DLD1 (cell line): Measurements from ENCODE around the gene ZMYND11.
"Not testable (repeated sequence)": the region's sequence is repeated elsewhere in the genome, so short reads cannot be mapped to it uniquely, and the experiment has no call there.

ENCODE experiments used
- in situ Hi-C: cut with HindIII; loops from 2 replicates; pipeline ENCODE4 v1.10.0; 2017; ENCODE audit warnings: low sequenced_read_pairs

The ZMYND11 gene

DNA sequence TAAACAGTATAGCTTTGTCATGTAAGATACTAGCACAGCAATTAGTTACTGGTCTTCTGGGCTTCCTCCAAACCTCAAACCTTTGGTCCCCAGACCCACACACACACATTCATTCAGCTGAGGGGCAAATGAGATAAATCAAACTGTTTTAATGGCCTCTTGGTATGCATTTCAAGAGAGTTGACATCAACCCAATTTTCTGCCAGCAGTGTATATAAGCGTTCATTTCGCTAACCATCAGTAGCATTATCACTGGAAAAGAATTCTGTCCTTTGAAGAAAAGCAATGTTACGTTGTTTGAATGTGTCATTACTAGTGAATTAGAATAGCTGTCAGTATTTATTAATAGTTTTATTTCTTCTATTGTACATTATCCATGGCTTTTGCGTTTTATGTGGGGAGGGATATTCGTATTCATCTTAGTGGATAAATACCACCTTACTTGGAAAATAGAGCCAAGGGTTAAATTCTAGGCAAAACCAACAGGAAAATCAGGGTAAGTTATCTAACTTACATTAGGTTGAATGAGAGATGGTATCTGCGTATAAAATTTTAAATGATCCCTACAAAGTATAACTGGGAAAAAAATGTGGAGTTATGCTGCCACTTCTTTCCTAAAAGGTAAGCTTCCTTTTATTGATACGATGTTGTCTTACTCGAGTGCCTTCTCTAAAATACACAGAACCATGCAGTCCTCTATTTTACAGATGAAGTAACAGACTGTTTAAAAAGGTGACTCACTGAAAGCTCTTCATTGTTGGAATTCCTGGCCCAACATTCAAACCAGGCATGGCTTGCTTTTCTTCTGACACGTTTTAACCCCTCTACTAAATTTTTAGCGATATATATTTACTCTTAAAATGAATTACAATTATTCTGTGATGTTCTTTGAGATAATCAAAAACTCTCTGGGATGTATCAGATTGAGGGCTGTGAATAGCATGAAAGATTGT lies 2.0 kb upstream of the ZMYND11 start:
- in situ Hi-C loops = no loop called here

DNA sequence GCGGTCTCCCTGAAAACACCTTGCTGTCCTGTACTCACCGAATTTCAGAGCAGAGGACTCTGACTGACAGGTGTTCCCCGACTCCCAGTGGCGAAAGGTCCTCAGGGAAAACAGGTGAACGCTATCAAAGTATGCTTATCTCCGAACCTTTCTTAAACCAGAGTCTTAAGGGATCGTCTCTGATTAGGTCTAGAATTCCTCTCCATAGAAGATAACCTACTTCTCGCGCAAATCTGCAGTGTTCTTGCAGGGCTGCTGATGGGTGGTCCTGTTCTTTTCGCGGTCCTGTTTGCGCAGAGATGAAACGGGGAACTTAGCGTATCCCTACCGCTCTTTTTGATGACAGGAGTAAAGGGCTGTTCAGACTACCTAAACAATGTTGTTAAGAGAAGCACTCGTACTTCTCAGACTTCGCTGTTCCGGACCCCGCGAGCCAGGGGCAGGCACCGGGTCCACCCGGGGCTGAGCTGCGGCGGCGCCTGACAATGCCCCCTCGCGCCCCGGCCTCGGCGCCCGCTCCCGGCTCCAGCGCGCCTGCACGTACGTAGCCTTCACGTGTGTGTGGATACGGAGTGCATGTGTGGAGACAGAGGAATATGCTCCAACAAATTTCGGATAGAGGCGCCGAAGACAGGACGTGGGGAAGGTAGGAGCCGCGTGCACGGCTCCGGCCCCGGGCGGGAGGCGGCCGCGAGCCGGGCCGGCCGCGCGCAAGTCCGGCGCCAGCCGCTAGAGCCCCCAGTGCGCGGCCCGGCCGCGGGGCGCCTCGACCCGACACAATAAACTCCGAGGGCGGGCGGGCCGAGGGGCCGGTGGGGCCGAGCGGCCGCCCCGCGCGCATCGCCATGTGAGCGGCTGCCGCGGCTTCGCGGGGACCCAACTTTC lies 766 bp upstream of the ZMYND11 start:
- in situ Hi-C loops = no loop called here

DNA sequence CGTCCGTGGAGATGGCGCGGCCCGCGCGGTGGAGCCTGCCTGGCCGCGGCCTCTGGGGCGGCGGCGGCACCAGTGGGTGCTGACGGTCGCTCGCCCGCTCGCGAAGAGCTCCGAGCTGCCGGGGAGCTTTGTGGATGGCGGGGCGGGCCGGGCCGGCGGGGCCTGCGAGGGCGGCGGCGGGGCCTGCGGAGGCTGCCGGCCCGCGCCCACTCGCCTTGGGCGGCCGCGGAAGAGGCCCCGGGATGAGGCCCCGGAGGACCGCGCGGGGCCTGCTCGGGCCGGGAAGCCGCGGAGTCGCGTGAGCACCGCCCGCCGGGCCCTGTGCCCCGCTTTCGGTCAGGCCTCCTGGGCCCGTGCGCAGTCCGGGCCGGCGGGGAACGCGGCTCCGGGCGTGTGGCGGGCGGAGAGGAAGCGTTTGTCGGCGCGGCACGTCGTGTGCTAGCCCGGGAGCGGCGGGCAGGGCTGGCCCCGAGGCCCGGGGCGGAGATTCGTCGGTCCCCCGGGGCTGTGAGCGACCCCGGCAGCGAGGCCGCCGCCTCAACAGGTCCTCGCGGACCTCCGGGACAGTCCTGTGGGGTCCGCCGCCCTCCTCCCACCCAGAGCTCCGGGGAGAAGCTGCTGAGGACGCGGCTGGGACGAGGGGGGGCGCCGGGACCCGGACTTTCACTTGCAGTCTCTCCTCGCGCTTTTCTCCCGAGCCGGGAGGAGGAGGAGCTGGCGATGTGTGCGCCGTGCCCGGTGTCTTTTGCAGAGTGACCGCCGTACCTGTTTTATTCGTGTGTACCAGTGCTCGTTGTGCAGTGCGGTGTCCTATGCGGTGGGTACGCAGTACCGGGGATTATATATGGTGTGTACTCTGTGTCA lies 578 bp downstream of the ZMYND11 start:
- in situ Hi-C loops = no loop called here

DNA sequence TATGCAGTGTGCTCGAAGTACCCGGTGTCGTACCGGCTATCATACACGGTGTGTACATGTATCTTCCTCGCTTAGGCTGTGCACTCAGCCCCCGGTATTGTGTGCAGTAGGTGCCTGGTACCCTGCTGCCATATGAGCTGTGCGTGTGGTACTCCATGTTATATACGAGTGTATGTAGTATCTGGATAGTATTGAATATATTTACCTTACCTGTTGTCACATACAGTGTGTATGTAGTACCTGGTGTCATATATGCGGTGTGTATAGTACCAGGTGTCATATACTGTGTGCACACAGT lies 1.2 kb downstream of the ZMYND11 start:
- in situ Hi-C loops = no loop called here

DNA sequence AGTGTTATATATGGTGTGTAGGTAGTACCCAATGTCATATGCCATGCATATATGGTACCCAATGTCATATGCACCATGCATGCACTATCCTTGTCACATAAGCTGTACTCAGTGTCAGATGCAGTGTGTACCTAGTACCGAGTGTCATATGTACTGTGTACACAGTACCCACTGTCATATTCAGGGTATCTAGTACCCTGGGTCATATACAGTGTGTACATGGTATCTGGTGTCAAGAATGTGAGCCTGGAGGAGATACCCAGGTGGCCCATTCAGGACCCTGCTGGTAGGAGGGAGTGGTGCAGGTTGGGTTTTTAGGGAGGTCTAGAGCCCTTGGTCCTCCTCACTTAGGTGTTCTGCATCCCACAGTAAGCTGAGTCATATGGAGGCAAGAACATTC lies 1.8 kb downstream of the ZMYND11 start:
- in situ Hi-C loops = no loop called here

DNA sequence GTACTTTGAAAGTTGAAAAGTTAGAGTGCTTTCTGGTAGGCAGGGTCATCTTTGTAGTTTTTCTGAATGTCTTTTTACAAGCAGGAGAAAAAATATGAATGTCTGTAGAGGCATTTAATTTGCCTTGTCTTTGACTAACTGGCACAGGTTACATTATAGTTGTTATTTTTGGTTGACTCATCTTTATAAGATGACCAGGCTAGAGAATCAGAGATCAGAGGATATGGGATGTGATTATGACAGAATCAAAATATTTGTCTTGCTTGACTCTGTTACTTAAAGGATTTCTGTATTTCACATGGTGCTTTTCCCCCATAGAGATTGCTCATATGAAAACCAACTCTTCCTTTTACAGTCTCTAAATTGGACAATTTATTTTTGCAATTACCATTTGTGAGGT lies 2.4 kb downstream of the ZMYND11 start:
- in situ Hi-C loops = no loop called here

DNA sequence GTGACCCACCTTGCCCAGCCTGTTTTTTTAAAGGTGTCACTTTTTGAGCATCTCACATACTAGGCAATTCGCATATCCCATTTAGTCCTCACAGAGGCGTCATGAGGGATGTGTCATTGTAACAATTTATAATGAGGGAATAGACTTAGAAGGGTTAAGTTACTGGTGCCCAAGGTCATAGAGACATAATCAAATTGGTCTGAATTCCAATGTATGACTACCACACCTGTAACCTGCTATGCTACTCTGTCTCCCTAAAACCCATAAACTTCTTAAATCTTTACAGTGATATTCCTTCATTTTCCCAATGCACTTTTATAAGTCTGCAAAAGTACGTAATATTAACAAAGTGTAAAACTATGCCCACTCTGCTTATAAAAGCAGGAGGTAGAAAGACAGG lies 7.1 kb downstream of the ZMYND11 start:
- in situ Hi-C loops = no loop called here

DNA sequence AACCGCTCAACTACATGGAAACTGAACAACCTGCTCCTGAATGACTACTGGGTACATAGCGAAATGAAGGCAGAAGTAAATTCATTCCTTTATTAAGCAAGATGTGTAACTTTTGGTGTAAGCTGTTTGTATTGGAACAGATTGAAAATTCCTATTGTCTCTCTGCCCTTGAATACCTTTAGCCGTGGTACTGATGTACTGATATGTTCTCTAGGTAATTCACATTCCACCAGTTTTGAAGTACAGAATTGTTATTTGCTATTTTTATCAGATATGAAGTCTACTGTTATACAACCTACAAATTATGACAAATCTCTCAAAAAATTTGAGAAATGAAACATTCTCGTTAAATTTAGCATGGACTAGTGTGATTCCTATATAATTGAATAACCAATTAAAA lies 17.7 kb downstream of the ZMYND11 start:
- in situ Hi-C loops = no loop called here

DNA sequence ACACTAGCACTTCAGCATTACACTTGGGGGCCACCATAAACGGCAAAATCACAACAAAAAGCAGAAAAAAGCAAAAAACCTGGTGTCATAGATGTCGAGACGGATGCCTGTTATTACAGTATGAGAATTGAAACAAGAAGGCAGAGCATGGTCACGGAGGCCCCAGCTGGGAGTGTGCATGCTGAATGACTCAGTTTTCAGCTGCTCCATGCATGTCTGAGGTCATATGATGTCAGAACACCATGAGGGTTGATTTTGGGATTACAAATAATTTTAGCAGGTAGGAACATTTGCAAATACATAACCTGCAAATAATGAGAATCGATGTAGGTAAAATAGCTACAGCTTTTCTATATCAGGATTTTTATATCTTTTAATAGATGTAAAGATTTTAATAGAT lies 19.1 kb downstream of the ZMYND11 start:
- in situ Hi-C loops = no loop called here

DNA sequence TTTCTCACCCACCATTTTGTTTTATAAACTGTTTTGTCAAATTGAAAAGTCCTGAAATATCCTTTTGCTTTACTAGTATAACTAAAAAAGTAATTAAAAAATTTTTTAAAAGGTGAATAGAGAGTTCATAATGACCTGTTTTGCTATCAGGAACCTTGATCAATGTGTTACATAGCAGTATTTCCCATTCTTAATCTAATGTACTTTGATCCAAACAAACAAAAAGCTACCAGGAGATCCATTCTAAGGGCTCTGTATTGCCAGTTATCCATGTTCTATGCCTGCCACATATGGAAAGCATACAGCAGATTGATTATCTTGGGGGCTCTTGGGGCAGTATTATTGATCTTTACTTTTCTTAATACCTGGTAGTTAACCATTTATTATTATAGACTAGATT lies 32.1 kb downstream of the ZMYND11 start:
- in situ Hi-C loops = no loop called here

DNA sequence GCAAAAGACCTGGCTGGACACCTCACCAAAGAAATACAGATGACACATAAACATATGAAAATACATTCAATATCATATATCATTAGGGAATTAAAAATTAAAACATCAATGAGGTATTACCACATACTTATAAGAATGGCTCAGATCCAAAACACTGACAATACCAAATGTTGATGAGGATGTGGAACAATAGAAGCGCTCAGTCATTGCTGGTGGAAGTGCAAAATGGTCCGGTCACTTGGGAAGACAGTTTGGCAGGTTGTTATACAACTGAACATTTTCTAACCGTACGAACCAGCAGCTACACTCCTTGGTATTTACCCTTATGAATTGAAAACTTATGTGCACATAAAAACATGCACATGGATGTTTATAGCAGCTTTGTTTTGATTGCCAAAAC lies 38.5 kb downstream of the ZMYND11 start:
- in situ Hi-C loops = no loop called here

DNA sequence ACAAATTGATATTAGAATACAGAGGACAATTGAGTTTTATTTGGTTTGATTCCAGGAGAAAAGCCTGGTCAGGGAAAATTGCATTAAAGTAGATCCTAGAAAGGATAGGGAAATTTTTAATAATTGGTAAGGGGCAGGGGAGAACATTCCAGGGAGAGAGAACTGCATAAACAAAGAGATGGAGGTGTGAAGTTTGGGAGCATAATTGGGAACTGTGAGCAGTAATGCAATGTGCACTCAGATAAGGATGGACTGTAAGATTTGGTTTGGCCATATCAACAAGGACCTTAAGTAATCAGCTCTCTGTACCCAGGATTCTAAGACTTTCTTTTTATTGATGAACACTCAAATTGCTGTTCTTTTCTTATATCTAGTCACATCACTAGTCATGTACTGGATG lies 41.4 kb downstream of the ZMYND11 start:
- in situ Hi-C loops = no loop called here

DNA sequence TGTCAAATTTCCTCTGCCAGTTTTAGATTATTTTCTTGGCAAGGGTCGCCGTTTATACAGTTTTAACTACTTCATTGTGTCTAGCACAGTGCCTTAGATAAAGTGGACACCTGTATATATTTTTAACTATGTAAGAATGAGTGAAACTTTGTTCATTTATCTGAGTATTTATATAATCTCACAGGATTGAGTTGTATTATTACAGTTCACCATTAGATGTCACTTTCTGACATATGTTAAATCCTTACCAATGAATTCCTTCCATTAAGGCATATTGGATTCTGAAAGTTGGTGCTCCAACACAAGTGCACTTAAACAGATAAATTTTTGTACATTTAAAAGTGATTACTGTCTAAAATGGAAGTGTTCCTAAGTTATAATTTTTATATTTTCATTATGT lies 43.0 kb downstream of the ZMYND11 start:
- in situ Hi-C loops = no loop called here

DNA sequence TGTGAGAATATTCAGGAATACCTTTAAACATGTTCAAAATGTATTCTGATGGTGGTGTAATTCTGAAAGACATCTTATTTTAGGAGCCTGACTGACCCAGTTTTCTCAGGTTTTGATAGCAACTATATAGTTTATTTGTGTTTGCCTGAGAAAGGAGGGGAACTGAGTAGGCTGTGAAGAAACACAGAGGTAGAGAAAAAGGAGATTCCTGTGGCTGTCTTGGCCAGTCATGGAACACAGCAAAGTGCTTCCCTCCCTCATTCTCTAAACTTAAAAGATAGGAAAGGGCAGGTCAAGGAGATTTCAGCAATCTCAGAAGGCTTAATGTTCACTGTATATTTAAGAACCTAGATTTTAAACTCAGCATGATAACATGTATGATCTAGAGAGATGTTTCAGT lies 43.5 kb downstream of the ZMYND11 start:
- in situ Hi-C loops = no loop called here

DNA sequence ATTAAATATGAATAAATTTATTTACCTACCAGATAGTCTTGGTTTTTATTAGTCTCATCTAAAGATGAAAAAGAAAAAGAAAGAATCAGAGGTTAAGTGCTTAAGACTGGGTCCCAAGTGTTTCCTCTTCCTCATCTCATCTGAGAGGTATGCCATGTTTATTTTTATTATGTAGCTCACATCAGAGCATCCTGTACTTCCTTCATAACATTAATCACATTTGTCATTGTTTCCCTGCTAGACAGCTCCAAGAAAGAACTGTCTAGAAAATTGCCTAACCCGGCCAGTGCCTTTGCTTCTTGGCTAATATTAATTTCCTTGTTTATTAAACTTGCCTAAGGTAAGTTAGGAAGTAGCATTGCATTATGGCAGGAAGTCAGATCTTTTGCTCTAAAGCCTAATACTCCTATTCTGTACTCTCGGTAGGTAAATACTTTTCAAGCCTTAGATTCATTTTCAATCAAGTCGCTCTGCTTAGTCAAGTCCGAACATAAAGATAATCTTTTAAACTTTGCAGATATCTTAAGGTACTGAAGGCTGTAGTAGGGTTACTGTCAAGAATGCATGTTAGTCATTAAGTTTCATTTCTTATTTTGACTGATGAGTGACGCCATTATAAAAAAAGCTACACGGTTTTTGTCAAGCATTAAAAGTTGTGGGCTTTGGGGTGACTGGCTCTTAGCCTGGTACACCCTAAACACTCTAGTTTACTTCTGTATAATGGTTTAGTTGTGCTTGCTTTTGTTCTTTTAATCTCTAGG lies 47.4 kb downstream of the ZMYND11 start:
- in situ Hi-C loops = no loop called here

DNA sequence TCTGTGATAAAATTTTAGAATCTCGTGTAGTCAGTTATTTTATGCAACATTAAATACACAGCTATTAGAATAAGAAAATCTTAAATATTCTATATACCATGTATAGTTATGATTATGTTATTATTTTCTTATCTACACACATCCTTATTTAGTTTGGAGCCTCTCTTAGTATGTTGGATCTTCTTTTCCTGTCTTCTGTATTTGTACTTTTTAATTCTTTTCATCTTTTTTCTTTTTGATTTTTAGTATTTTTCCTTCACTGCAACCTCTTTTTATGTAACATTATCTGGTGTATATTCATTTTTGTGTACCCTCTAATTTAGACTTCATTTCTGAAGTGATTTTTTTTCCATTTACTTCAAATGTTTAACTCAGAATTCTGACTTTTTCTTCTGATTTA lies 48.9 kb downstream of the ZMYND11 start:
- in situ Hi-C loops = no loop called here

DNA sequence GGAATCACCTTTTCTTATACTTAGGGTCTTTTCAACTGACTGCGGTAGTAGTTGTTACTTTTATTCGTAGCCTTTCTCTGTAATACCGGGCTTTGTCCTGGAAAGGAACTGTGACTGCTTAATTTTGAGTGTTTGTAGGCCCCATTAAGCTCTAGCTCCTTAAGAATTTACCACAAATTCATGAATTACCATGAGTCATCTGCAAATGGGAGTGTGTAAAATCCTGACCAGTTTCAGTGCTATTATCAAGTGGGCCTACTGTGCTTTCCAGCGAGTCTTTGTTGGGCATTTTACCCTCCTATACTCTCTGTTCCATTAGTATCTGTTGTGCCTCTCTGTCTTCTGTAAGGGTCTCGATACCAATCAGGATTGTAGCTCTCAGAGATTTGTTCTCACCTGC lies 49.7 kb downstream of the ZMYND11 start:
- in situ Hi-C loops = no loop called here

DNA sequence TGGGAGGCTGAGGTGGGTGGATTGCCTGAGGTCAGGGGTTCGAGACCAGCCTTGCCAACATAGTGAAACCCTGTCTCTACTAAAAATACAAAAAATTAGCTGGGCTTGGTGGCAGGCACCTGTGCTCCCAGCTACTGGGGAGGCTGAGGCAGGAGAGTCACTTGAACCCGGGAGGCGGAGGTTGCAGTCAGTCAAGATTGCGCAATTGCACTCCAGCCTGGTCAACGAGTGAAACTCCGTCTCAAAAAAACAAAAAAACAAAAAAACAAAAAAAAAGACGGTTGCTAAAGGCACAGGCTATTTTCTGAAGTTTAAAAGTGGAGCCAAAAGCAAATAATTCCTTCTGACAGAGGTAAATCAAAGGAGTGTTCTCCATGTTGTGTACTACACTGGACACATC lies 50.3 kb downstream of the ZMYND11 start:
- in situ Hi-C loops = not testable (repeated sequence)

DNA sequence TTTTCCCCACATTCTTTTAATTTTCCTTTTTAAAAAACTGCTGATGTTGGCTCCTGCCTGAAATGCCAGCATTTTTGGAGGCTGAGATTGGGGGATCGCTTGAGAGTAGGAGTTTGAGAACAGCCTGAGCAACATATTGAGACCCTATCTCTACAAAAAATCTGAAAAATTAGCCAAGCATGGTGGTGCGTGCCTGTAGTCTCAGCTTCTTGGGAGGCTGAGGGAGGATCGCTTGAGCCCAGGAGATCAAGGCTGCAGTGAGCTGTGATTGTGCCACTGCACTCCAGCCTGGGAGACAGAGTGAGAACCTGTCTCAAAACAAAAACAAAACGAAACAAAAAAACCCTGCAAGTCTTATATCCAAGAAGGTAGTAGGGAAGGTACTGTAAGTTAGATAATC lies 51.7 kb downstream of the ZMYND11 start:
- in situ Hi-C loops = no loop called here

DNA sequence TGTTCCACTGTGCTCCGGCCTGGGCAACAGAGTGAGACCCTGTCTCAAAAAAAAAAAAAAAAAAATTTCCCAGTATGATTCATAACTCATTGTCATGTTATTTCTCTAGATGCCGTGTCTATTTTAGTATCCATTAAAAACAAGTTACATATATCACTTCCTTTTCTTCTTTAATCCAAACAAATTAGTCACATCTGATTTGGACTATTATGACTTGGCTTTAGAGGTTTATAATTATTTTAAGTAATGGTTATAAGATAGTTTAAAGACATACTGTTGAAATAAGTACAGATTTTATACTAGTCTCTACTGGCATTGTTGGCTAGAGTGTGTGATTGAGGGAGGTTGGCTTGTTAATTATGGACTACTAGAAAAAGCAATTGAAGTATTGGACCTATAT lies 53.3 kb downstream of the ZMYND11 start:
- in situ Hi-C loops = no loop called here
